RPMI8226 (cell line): ENCODE data around the gene NUDT22.

Source experiments
- DNase-seq: peaks from one replicate; pipeline ENCODE4 v3.0.0-alpha.2; 2015

NUDT22 gene

DNA sequence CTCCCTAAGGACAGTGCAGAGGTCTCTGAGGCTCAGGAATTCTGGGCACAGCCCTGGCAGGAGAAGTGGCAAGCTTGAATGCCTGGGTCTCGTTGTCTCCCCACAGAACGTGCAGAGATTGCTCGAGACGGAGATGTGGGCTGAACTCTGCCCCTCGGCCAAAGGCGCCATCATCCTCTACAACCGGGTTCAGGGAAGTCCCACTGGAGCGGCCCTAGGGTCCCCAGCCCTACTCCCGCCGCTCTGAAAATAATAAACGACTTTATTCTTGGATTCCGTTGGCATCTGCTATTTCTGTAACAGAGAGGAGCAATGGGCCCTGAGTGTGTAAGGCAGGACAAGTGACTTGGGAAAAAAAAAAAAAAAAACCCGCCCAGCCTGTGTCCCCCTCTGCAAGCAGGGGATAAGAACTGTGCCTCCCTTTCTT, 3.7 kb downstream of the NUDT22 start:
- no peak for DNase-seq

- peak; percentile 98 for DNase-seq
Observed at GRCh38 chr11:64230171-64230984, 4.3 kb downstream of the NUDT22 start, which contains the start of gene DNAJC4. Gene DNAJC4 (plus strand): TSS chr11:64230548. CDS start chr11:64230855, 307 bp downstream.

- DNase-seq: peak; percentile 45
Observed at GRCh38 chr11:64230985-64231365, 4.9 kb downstream of the NUDT22 start.

GRCh38 chr11:64231546-64231945, 5.5 kb downstream of the NUDT22 start:
- DNase-seq: peak; percentile 39

DNA sequence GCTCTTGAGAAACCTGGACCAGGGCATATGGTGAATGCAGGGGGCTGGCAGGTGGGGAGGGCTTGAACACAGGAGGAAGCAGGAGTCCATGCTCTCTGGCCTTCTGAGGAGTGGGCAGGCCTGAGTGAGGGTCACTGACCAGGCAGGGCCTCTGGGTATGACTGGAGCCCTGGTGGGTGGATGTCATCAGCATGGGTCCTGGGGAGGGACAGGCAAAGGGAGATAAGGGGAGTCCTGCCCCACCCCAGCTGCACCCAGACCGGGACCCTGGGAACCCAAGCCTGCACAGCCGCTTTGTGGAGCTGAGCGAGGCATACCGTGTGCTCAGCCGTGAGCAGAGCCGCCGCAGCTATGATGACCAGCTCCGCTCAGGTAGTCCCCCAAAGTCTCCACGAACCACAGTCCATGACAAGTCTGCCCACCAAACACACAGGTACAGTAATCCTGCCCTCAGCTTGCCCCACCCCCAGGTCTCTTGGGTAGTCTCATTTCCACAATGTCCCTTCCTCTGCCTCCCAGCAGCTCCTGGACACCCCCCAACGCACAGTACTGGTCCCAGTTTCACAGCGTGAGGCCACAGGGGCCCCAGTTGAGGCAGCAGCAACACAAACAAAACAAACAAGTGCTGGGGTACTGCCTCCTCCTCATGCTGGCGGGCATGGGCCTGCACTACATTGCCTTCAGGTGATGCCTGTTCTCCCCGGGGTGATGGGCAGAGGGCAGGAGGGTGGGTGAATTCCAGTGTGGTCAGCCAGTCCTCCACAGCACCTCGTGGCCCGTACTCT, 6.3 kb downstream of the NUDT22 start:
- DNase-seq: no peak

- no peak for DNase-seq
Observed at GRCh38 chr11:64232967-64233315, 6.9 kb downstream of the NUDT22 start.

DNA sequence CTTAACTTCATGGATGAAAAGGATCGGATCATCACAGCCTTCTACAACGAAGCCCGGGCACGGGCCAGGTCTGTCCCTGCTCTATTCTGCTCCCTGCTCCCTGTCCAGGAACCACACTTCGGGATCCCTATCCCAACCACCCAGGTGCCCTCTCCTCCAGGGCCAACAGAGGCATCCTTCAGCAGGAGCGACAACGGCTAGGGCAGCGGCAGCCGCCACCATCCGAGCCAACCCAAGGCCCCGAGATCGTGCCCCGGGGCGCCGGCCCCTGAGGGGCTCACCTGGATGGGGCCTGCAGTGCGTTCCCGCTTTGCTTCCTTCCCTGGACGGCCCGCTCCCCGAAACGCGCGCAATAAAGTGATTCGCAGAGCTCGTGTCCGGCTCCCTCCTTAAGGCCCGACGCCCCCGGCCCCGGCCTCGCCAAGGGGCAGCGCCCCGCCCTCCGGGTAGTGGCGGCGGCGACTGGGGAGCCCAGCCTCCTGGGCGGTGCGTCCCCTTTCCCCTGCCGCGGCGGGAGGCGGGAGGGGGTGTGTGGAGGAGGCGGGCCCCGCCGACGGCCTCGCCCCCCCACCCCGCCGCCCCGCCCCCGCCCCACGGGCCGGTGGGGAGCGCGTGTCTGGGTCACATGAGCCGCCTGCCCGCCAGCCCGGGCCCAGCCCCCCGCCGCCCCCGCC, 8.0 kb downstream of the NUDT22 start, which contains the start of gene VEGFB:
TSS of gene VEGFB (plus strand) at position 672 of the 674 bp plus-strand sequence. CDS start 250 bp downstream, outside the sequence.
- DNase-seq: peak; percentile 89

- DNase-seq: peak; percentile 83
Observed at GRCh38 chr11:64234647-64235379, 8.7 kb downstream of the NUDT22 start.

DNA sequence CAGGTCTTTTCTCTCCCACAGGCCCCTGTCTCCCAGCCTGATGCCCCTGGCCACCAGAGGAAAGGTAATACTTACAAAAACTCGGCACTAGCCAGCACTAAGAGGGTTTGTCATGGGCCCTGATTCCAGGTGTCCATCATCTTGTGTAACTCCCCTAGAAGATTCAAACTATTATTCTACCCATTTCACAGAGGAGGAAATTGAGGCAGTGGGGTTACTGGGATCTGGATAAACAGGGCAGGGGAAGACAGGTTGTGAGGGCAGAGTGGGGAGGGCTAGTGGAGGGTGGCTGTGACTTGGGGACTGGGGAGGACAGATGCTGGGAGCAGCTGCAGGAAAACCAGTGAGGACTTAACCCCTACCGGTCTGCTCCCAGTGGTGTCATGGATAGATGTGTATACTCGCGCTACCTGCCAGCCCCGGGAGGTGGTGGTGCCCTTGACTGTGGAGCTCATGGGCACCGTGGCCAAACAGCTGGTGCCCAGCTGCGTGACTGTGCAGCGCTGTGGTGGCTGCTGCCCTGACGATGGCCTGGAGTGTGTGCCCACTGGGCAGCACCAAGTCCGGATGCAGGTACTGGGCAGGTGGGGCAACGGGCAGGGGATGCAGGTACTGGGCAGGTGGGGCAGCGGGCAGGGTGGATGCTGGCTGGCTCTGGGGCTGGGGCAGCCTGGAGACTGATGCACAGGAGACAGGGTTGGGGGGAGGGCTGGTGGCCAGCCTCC, 9.5 kb downstream of the NUDT22 start:
- no peak for DNase-seq

GRCh38 chr11:64237484-64237951, 11.4 kb downstream of the NUDT22 start:
- peak; percentile 96 for DNase-seq

DNA sequence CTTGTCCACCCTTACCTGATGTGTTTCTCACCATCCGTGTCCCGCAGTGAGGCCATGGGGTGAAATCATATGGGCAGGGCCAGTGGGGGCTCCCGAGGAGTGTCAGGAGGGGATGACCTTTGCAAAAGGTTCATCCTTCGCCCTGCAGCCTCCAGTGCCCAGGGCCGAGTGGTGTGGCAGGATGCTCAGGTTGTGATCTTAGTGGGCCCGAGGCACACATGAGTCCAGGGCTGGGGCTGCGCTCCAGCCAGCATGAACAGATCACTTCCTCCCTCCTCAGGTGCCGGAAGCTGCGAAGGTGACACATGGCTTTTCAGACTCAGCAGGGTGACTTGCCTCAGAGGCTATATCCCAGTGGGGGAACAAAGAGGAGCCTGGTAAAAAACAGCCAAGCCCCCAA, 12.0 kb downstream of the NUDT22 start:
- DNase-seq: peak; percentile 72

- peak; percentile 78 for DNase-seq
Observed at GRCh38 chr11:64238999-64239398, 12.9 kb downstream of the NUDT22 start.

GRCh38 chr11:64239662-64240434, 13.8 kb downstream of the NUDT22 start:
- no peak for DNase-seq

GRCh38 chr11:64240435-64241240, 14.6 kb downstream of the NUDT22 start, which contains the start of gene FKBP2:
Gene FKBP2 (plus strand): TSS chr11:64241095. CDS start chr11:64242388, 1,293 bp downstream.
- DNase-seq: peak; percentile 99

DNA sequence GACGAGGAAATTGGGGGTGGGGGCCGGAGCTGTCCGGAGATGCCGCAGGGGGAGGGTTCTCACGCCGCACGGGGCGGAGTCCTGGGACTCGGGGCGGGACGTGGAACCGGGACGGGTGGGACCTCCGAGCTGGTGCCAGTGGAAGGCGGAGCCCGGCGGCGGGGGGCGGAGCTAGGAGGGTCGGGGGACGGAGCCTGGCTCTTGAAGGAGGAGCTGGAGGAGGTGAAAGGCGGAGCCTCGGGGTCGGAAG, 15.1 kb downstream of the NUDT22 start:
- peak; percentile 100 for DNase-seq

- peak; percentile 63 for DNase-seq
Observed at GRCh38 chr11:64241491-64242374, 15.7 kb downstream of the NUDT22 start.

DNA sequence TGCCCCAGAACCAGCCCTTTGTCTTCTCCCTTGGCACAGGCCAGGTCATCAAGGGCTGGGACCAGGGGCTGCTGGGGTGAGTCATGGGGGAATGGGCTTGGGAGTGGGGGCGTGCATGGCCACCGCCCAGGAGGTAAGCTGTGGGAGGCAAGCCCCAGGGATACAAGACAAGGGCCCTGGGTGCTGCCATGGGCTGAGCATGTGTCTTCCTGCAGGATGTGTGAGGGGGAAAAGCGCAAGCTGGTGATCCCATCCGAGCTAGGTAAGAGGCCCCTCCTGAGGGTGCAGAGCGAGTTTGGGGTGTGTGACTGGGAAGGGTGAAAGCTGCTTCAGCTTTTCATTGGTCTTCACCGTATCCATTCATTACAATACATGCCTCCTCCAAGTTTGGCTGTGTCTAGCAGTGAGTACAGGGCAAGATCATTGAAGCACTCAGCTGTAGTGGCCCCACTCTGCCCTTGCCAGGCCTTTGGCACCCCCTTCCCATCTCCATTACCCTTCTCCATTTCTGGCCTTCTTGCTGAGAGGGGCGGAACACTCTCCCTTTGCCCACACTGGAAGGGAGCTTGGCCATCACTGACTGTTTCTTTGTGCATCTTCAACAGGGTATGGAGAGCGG, 17.3 kb downstream of the NUDT22 start:
- DNase-seq: peak; percentile 4

DNA sequence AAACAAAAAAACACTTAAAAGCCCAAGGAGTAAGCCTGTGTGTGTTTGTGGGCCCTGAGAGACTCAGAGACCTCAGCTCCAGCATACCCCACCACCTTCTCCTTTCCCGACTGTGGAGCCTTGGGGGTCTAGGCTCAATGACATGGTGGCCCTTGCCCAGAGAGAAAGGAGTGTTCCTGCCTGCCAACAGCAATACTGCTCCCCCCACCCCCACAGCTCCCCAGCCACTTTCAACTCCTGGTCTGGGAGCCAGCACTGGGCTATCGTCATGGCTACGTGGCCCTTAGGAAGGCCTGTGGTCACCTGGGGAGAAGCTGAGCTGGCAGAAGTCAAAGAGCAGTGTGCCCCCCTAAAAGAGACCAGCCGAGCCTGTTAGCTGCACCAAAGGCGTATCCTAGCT, 18.0 kb downstream of the NUDT22 start:
- DNase-seq: peak; percentile 11

DNA sequence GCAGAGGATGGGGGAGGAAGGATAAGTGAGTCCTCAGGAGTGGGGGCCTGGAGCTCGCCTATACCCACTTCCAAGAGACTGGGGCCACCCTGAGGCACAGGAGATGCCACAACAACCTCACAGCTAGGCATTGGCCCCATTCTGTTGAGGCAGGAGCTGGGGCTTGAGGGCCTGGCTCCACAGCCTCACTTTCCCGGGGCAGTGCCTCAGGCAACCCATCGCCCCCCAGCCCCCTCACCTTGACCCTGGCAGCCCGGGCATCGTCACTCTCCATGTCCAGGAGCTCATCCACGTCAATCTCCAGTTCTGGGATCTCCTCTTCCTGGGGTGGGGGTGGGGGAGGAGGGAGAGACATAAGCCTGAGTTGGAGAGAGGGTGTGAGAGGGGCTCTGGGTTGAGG, 18.9 kb downstream of the NUDT22 start:
- DNase-seq: peak; percentile 14
